DOHH2 (cell line): Measurements from ENCODE around the gene GPR183.

Experiments
- H3F3A ChIP-seq: fragments of 200-600 bp; sonication (generic), shearing (Covaris generic); 2 replicates; pipeline ENCODE4 v1.6.0; 2016; ENCODE audit warnings: antibody characterized with exemption, mild to moderate bottlenecking; ENCODE audit not compliant: control insufficient read depth, insufficient read depth
- H3K27ac ChIP-seq: fragments of 200-600 bp; sonication (generic); 2 replicates; pipeline ENCODE4 v1.5.1; 2014; ENCODE audit warnings: low read depth, mild to moderate bottlenecking, low read length, moderate library complexity
- H3K27me3 ChIP-seq: fragments of 200-600 bp; sonication (generic); 2 replicates; pipeline ENCODE4 v1.6.1; 2014; ENCODE audit warnings: mild to moderate bottlenecking, low read length, mixed read lengths; ENCODE audit not compliant: control insufficient read depth
- H3K36me3 ChIP-seq: fragments of 200-600 bp; sonication (generic); 2 replicates; pipeline ENCODE4 v1.6.1; 2014; ENCODE audit warnings: mild to moderate bottlenecking, low read length, moderate library complexity, mixed read lengths; ENCODE audit not compliant: control insufficient read depth
- H3K4me1 ChIP-seq: fragments of 200-600 bp; sonication (generic); 2 replicates; pipeline ENCODE4 v1.6.1; 2014; ENCODE audit warnings: mild to moderate bottlenecking, low read length, mixed read lengths; ENCODE audit not compliant: control insufficient read depth
- H3K4me2 ChIP-seq: fragments of 200-600 bp; sonication (generic); 2 replicates; pipeline ENCODE4 v1.6.0; 2014; ENCODE audit warnings: mild to moderate bottlenecking, low read length, moderate library complexity
- H3K4me3 ChIP-seq: fragments of 200-600 bp; sonication (generic); 2 replicates; pipeline ENCODE4 v1.5.1; 2014; ENCODE audit warnings: mild to moderate bottlenecking, low read length, mixed read lengths
- H3K79me2 ChIP-seq: fragments of 200-600 bp; sonication (generic); 2 replicates; pipeline ENCODE4 v1.6.1; 2014; ENCODE audit warnings: mild to moderate bottlenecking, low read length, mixed read lengths; ENCODE audit not compliant: control insufficient read depth
- H3K9me2 ChIP-seq: fragments of 200-600 bp; sonication (generic); replicated peaks from 2 replicates; pipeline ENCODE4 v1.6.1; 2014; ENCODE audit warnings: mild to moderate bottlenecking, low read length, mixed read lengths; ENCODE audit not compliant: control insufficient read depth
- H3K9me3 ChIP-seq: fragments of 200-600 bp; sonication (generic); 2 replicates; pipeline ENCODE4 v1.6.1; 2014; ENCODE audit warnings: antibody characterized with exemption, low read length, mixed read lengths; ENCODE audit not compliant: control insufficient read depth, insufficient read depth
- H4K20me1 ChIP-seq: fragments of 200-600 bp; sonication (generic); 2 replicates; pipeline ENCODE4 v1.6.0; 2014; ENCODE audit warnings: low read depth, mild to moderate bottlenecking, antibody characterized with exemption, low read length, moderate library complexity; ENCODE audit not compliant: control insufficient read depth, insufficient read depth
- EZH2phosphoT487 ChIP-seq: fragments of 200-600 bp; sonication (generic); IDR thresholded peaks from 2 replicates; pipeline ENCODE4 v1.6.1; 2017; ENCODE audit warnings: borderline replicate concordance, mild to moderate bottlenecking, antibody characterized with exemption, low read length, moderate library complexity, mixed read lengths
- TF ChIP-seq, protein P1 (sequence below): fragments of 200-600 bp; sonication (generic); IDR thresholded peaks from one replicate; pipeline ENCODE4 v1.5.1; 2014; ENCODE audit warnings: antibody characterized with exemption, mild to moderate bottlenecking, low read depth, low read length; ENCODE audit not compliant: poor library complexity, severe bottlenecking

Gene GPR183

DNA sequence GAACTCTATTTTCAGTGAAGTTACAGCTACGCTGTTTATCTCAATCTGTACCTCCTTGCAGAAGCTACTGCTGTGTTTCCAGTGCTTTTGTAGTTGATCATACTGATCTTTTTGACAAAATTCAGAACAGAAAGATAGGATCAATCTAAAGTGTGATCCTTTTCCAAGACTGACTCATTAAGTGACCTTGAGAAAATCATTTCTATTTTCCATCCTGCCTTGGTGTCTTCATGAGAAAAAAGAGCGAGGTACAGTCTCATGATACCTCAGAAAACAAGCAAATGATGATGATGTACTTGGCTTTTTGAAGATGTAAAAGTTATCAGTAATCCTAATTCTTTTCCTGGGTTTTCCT, 46.0 kb upstream of the GPR183 start:
- no peaks in the 10 kb centered on the region for H3K79me2 ChIP-seq
- no peaks in the 10 kb centered on the region for H3K27me3 ChIP-seq
- H3K4me1 ChIP-seq = no peaks in the 10 kb centered on the region
- H3K9me3 ChIP-seq = no peaks in the 10 kb centered on the region
- no peak overlapping the region for H3K4me3 ChIP-seq
- TF ChIP-seq, protein P1, sequence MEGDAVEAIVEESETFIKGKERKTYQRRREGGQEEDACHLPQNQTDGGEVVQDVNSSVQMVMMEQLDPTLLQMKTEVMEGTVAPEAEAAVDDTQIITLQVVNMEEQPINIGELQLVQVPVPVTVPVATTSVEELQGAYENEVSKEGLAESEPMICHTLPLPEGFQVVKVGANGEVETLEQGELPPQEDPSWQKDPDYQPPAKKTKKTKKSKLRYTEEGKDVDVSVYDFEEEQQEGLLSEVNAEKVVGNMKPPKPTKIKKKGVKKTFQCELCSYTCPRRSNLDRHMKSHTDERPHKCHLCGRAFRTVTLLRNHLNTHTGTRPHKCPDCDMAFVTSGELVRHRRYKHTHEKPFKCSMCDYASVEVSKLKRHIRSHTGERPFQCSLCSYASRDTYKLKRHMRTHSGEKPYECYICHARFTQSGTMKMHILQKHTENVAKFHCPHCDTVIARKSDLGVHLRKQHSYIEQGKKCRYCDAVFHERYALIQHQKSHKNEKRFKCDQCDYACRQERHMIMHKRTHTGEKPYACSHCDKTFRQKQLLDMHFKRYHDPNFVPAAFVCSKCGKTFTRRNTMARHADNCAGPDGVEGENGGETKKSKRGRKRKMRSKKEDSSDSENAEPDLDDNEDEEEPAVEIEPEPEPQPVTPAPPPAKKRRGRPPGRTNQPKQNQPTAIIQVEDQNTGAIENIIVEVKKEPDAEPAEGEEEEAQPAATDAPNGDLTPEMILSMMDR = no peak
- no peak for TF ChIP-seq EZH2phosphoT487
- H3K9me2 ChIP-seq = no peaks in the 10 kb centered on the region
- 0 out of 2 replicates have a peak, but pooled peaks cover 3% of the 10 kb centered on the region for H4K20me1 ChIP-seq
- H3K27ac ChIP-seq = no peak overlapping the region
- no peaks in the 10 kb centered on the region for H3F3A ChIP-seq
- H3K4me2 ChIP-seq = no peak overlapping the region
- peaks cover 22% of the 10 kb centered on the region for H3K36me3 ChIP-seq

GRCh38 chr13:99352351-99353245, 45.4 kb upstream of the GPR183 start:
- H4K20me1 ChIP-seq = 0 out of 2 replicates have a peak, but pooled peaks cover 3% of the 10 kb centered on the region
- TF ChIP-seq, protein P1 = no peak
- no peak for TF ChIP-seq EZH2phosphoT487
- H3F3A ChIP-seq = no peaks in the 10 kb centered on the region
- H3K4me3 ChIP-seq = no peak overlapping the region
- no peaks in the 10 kb centered on the region for H3K27me3 ChIP-seq
- H3K9me2 ChIP-seq = no peaks in the 10 kb centered on the region
- H3K9me3 ChIP-seq = no peaks in the 10 kb centered on the region
- no peaks in the 10 kb centered on the region for H3K4me1 ChIP-seq
- H3K36me3 ChIP-seq = peaks cover 22% of the 10 kb centered on the region
- no peak overlapping the region for H3K4me2 ChIP-seq
- H3K27ac ChIP-seq = no peak overlapping the region
- no peaks in the 10 kb centered on the region for H3K79me2 ChIP-seq

- Histone ChIP-seq H3K27me3 (no peaks in the 10 kb centered on the region), H3K9me3 (no peaks in the 10 kb centered on the region), H3K4me2 (no peak overlapping the region), H3F3A (no peaks in the 10 kb centered on the region), H3K79me2 (no peaks in the 10 kb centered on the region), H3K36me3 (peaks cover 17% of the 10 kb centered on the region; the same call in 1 of the 2 replicates), H4K20me1 (0 out of 2 replicates have a peak, but pooled peaks cover 3% of the 10 kb centered on the region), H3K9me2 (no peaks in the 10 kb centered on the region), H3K4me3 (no peak overlapping the region), H3K27ac (no peak overlapping the region), H3K4me1 (no peaks in the 10 kb centered on the region)
- no peak for TF ChIP-seq EZH2phosphoT487
- TF ChIP-seq, protein P1 = no peak
Observed at GRCh38 chr13:99351772-99352171, 44.6 kb upstream of the GPR183 start.
